DOHH2 (cell line): ENCODE measurements around the gene TMEM217.

Source experiments
- H3F3A ChIP-seq: fragments of 200-600 bp; sonication (generic), shearing (Covaris generic); 2 replicates; pipeline ENCODE4 v1.6.0; 2016; ENCODE audit warnings: antibody characterized with exemption, mild to moderate bottlenecking; ENCODE audit not compliant: control insufficient read depth, insufficient read depth
- H3K27ac ChIP-seq: fragments of 200-600 bp; sonication (generic); 2 replicates; pipeline ENCODE4 v1.5.1; 2014; ENCODE audit warnings: low read depth, mild to moderate bottlenecking, low read length, moderate library complexity
- H3K27me3 ChIP-seq: fragments of 200-600 bp; sonication (generic); 2 replicates; pipeline ENCODE4 v1.6.1; 2014; ENCODE audit warnings: mild to moderate bottlenecking, low read length, mixed read lengths; ENCODE audit not compliant: control insufficient read depth
- H3K36me3 ChIP-seq: fragments of 200-600 bp; sonication (generic); 2 replicates; pipeline ENCODE4 v1.6.1; 2014; ENCODE audit warnings: mild to moderate bottlenecking, low read length, moderate library complexity, mixed read lengths; ENCODE audit not compliant: control insufficient read depth
- H3K4me1 ChIP-seq: fragments of 200-600 bp; sonication (generic); 2 replicates; pipeline ENCODE4 v1.6.1; 2014; ENCODE audit warnings: mild to moderate bottlenecking, low read length, mixed read lengths; ENCODE audit not compliant: control insufficient read depth
- H3K4me2 ChIP-seq: fragments of 200-600 bp; sonication (generic); 2 replicates; pipeline ENCODE4 v1.6.0; 2014; ENCODE audit warnings: mild to moderate bottlenecking, low read length, moderate library complexity
- H3K4me3 ChIP-seq: fragments of 200-600 bp; sonication (generic); 2 replicates; pipeline ENCODE4 v1.5.1; 2014; ENCODE audit warnings: mild to moderate bottlenecking, low read length, mixed read lengths
- H3K79me2 ChIP-seq: fragments of 200-600 bp; sonication (generic); 2 replicates; pipeline ENCODE4 v1.6.1; 2014; ENCODE audit warnings: mild to moderate bottlenecking, low read length, mixed read lengths; ENCODE audit not compliant: control insufficient read depth
- H3K9me2 ChIP-seq: fragments of 200-600 bp; sonication (generic); replicated peaks from 2 replicates; pipeline ENCODE4 v1.6.1; 2014; ENCODE audit warnings: mild to moderate bottlenecking, low read length, mixed read lengths; ENCODE audit not compliant: control insufficient read depth
- H3K9me3 ChIP-seq: fragments of 200-600 bp; sonication (generic); 2 replicates; pipeline ENCODE4 v1.6.1; 2014; ENCODE audit warnings: antibody characterized with exemption, low read length, mixed read lengths; ENCODE audit not compliant: control insufficient read depth, insufficient read depth
- H4K20me1 ChIP-seq: fragments of 200-600 bp; sonication (generic); 2 replicates; pipeline ENCODE4 v1.6.0; 2014; ENCODE audit warnings: low read depth, mild to moderate bottlenecking, antibody characterized with exemption, low read length, moderate library complexity; ENCODE audit not compliant: control insufficient read depth, insufficient read depth
- CTCF ChIP-seq: fragments of 200-600 bp; sonication (generic); IDR thresholded peaks from one replicate; pipeline ENCODE4 v1.5.1; 2014; ENCODE audit warnings: antibody characterized with exemption, mild to moderate bottlenecking, low read depth, low read length; ENCODE audit not compliant: poor library complexity, severe bottlenecking
- EZH2phosphoT487 ChIP-seq: fragments of 200-600 bp; sonication (generic); IDR thresholded peaks from 2 replicates; pipeline ENCODE4 v1.6.1; 2017; ENCODE audit warnings: borderline replicate concordance, mild to moderate bottlenecking, antibody characterized with exemption, low read length, moderate library complexity, mixed read lengths

Gene TMEM217

GRCh38 chr6:37242429-37243052 lies 15.4 kb downstream of the TMEM217 start:
- no peaks in the 10 kb centered on the region for H3K27me3 ChIP-seq
- H3K4me3 ChIP-seq = no peak overlapping the region
- no peak for TF ChIP-seq EZH2phosphoT487
- no peak for TF ChIP-seq CTCF
- H3K36me3 ChIP-seq = no peaks in the 10 kb centered on the region
- no peak overlapping the region for H3K27ac ChIP-seq
- H3F3A ChIP-seq = peaks cover 3% of the 10 kb centered on the region; the same call in 1 of the 2 replicates
- no peaks in the 10 kb centered on the region for H3K9me3 ChIP-seq
- no peaks in the 10 kb centered on the region for H3K79me2 ChIP-seq
- H3K4me1 ChIP-seq = peaks cover 11% of the 10 kb centered on the region
- H3K4me2 ChIP-seq = no peak overlapping the region
- no peaks in the 10 kb centered on the region for H4K20me1 ChIP-seq
- no peaks in the 10 kb centered on the region for H3K9me2 ChIP-seq

GRCh38 chr6:37241775-37242428 lies 16.0 kb downstream of the TMEM217 start:
- Histone ChIP-seq H4K20me1 (no peaks in the 10 kb centered on the region), H3K9me2 (no peaks in the 10 kb centered on the region), H3K4me1 (peaks cover 11% of the 10 kb centered on the region), H3F3A (peaks cover 3% of the 10 kb centered on the region; the same call in 1 of the 2 replicates), H3K27ac (no peak overlapping the region), H3K79me2 (no peaks in the 10 kb centered on the region), H3K4me2 (no peak overlapping the region), H3K9me3 (no peaks in the 10 kb centered on the region), H3K27me3 (no peaks in the 10 kb centered on the region), H3K36me3 (no peaks in the 10 kb centered on the region), H3K4me3 (no peak overlapping the region)
- TF ChIP-seq CTCF (no peak), EZH2phosphoT487 (no peak)

DNA sequence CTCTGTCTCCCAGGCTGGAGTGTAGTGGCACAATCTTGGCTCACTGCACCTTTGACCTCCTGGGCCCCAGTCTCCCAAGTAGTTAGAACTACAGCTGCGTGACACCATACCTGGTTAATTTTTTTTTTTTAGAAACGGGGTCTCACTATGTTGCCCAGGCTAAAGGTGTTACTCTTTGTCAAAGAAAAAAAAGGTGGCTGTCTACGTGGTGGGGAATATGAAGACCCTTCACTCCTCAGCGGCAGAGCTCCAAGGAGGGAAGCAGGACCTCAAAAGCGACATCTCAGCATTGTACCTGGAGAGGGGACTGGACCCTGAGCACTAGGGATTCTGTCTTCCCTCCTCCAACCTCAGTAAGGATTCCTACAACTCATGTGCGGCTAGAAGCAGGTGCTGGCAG lies 16.8 kb downstream of the TMEM217 start:
- H3K27me3 ChIP-seq = no peaks in the 10 kb centered on the region
- H3K4me3 ChIP-seq = no peak overlapping the region
- peaks cover 3% of the 10 kb centered on the region; the same call in 1 of the 2 replicates for H3F3A ChIP-seq
- no peaks in the 10 kb centered on the region for H3K79me2 ChIP-seq
- no peaks in the 10 kb centered on the region for H4K20me1 ChIP-seq
- H3K9me3 ChIP-seq = no peaks in the 10 kb centered on the region
- H3K9me2 ChIP-seq = no peaks in the 10 kb centered on the region
- peaks cover 11% of the 10 kb centered on the region for H3K4me1 ChIP-seq
- no peak overlapping the region for H3K4me2 ChIP-seq
- no peak overlapping the region for H3K27ac ChIP-seq
- H3K36me3 ChIP-seq = no peaks in the 10 kb centered on the region
- TF ChIP-seq EZH2phosphoT487 (no peak), CTCF (no peak)
